ENCODE data around the gene CDH4. TPM values are rescaled to one million over a fixed set of nuclear protein-coding genes. Genes with fewer than 3 reads are reported as not detected.

Gene CDH4
- total RNA-seq, 1 donor, result 0.18 TPM

DNA sequence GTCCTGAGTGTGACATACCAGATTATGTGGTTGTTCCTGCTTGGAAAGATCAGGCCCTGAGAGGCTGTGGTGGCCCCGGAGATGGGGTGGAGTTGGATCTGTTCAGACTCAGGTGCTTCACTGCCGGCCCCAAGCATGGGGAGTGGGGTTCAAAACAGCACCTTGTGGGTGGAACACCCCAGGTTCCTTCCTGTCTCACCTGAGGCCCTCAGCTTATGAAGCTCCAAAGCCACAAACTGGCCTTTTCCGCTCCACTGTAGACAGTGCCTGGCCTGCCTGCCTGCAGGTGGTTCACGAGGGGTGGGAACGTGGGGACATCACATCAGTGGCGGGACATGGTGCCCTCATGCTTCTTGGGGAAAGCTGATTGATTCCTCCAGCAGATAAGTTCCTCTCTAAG, 667.2 kb downstream of the CDH4 start:
- DNase-seq (ENCODE audit: low read depth), result no peak
- TF ChIP-seq, protein P1, sequence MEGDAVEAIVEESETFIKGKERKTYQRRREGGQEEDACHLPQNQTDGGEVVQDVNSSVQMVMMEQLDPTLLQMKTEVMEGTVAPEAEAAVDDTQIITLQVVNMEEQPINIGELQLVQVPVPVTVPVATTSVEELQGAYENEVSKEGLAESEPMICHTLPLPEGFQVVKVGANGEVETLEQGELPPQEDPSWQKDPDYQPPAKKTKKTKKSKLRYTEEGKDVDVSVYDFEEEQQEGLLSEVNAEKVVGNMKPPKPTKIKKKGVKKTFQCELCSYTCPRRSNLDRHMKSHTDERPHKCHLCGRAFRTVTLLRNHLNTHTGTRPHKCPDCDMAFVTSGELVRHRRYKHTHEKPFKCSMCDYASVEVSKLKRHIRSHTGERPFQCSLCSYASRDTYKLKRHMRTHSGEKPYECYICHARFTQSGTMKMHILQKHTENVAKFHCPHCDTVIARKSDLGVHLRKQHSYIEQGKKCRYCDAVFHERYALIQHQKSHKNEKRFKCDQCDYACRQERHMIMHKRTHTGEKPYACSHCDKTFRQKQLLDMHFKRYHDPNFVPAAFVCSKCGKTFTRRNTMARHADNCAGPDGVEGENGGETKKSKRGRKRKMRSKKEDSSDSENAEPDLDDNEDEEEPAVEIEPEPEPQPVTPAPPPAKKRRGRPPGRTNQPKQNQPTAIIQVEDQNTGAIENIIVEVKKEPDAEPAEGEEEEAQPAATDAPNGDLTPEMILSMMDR (IDR thresholded peaks at IDR 0.05; ENCODE audit: insufficient read depth, low read length), result no peak
- no peak overlapping the region for H3K4me3 ChIP-seq (ENCODE audit: low read depth, low read length)

DNA sequence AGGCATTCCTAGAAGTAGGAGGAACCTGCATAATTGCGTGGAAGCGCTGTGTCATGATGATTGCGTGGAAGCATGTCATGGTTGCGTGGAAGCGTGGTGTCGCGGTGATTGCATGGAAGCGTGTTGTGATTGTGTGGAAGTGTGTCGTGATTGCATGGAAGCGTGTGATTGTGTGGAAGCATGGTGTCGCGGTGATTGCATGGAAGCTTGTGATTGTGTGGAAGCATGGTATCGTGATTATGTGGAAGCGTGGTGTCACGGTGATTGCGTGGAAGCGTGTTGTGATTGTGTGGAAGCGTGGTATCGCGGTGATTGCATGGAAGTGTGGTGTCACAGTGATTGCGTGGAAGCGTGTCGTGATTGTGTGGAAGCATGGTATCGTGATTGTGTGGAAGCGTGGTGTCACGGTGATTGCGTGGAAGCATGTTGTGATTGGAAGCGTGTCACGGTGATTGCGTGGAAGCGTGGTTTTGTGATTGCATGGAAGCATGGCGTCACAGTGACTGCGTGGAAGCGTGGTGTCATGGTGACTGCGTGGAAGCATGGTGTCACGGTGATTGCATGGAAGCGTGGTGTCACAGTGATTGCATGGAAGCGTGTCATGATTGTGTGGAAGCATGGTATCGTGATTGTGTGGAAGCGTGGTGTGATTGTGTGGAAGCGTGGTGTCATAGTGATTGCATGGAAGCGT, 667.8 kb downstream of the CDH4 start:
- DNase-seq (ENCODE audit: low read depth), result no peak
- TF ChIP-seq, protein P1 (IDR thresholded peaks at IDR 0.05; ENCODE audit: insufficient read depth, low read length), result no peak
- no peak overlapping the region for H3K4me3 ChIP-seq (ENCODE audit: low read depth, low read length)

DNA sequence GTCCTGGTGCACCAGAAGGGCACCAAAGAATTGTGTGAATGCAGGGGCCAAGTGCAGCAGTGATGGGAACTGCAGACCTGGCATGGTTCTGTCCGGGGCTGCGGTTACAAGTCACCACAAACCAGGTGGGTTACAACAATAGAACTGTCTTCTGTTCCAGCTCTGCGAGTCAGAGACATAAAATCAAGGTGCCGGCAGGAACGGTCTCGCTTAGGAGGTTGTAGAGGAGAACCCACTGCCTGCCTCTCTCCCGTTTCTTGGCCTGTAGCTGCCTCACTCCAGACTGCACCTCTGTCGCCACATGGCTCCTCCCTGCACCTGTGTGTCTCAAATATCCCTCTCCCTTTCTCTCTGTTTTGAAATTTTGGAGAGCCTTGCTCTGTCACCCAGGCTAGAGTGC, 670.4 kb downstream of the CDH4 start:
- TF ChIP-seq, protein P1 (IDR thresholded peaks at IDR 0.05; ENCODE audit: insufficient read depth, low read length), result no peak
- no peak for DNase-seq (ENCODE audit: low read depth)
- H3K4me3 ChIP-seq (ENCODE audit: low read depth, low read length), result no peak overlapping the region

DNA sequence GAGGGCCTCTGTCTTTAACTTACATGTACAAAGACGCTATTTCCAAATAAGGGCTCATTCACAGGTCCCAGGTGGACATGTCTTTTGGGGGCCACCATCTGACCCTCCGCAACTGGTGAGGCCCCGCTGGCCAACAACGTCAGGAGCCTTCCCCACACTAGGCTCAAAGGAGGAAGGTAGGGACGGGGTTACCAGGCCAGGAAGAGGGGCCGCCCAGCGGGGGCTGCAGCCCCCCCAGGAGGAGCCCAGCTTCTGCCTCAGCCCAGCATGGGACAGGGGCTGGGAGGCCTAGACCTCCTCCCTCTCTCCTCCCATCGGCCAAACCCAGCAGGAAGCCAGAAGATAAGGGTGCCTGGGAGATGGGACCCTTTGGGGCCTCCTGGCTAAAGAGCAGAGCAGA, 670.9 kb downstream of the CDH4 start:
- TF ChIP-seq, protein P1 (IDR thresholded peaks at IDR 0.05; ENCODE audit: insufficient read depth, low read length), result no peak
- no peak for DNase-seq (ENCODE audit: low read depth)
- no peak overlapping the region for H3K4me3 ChIP-seq (ENCODE audit: low read depth, low read length)

DNA sequence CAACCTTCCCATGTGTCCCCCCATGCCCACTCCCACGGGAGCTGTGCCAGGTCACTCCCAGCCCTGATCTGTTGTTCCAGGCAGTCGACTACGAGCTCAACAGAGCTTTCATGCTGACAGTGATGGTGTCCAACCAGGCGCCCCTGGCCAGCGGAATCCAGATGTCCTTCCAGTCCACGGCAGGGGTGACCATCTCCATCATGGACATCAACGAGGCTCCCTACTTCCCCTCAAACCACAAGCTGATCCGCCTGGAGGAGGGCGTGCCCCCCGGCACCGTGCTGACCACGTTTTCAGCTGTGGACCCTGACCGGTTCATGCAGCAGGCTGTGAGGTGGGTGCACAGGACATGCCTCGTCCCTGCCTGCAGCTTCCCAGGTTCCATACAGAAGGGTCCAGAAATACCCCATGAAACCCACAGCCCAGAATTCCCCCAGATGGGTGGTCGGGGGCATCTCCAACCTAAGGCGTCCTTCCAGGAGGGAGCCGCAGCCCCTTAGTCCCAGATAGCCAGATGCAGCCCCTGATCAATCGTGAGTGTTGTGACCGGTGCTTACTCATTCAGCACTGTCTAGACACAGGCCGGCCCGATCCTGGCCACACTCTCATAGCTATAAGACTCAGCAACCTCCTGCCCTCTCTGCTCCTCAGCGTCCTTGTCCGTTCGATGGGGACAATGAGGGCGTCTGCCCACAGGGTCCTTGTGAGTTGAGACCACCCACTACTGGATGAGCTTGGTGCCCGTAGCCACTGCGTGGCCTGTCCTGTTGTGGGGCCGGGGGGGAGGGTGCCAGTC, 671.5 kb downstream of the CDH4 start:
- no peak for DNase-seq (ENCODE audit: low read depth)
- TF ChIP-seq, protein P1 (IDR thresholded peaks at IDR 0.05; ENCODE audit: insufficient read depth, low read length), result no peak
- no peak overlapping the region for H3K4me3 ChIP-seq (ENCODE audit: low read depth, low read length)

DNA sequence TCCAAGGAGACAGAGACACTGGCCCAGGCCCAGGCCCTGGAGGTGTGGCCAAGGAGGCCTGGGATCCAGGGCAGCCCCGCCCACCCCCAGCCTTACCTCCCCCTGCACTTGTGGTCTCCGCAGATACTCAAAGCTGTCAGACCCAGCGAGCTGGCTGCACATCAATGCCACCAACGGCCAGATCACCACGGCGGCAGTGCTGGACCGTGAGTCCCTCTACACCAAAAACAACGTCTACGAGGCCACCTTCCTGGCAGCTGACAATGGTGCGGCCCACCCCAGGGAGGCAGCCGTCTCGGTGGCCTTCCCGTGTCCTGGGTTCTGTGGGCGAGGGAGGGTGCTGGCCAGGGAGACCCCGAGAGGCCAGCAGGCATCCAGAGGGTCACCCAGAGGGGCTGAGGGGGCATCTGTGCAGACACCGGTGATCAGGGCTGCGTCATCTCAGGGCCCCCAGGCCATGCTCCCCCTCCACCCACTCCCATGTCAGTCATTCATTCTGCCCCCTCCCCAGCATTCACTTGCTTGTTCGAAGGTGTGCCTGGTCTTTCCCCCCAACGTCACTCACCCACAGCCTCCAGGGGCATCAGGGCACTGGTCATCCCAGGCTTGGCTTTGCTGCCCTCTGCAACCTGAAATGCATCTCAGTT, 672.3 kb downstream of the CDH4 start:
- DNase-seq (ENCODE audit: low read depth), result no peak
- H3K4me3 ChIP-seq (ENCODE audit: low read depth, low read length), result no peak overlapping the region
- TF ChIP-seq, protein P1 (IDR thresholded peaks at IDR 0.05; ENCODE audit: insufficient read depth, low read length), result no peak
